Spleen (tissue), 11 donors: ENCODE results near the gene SCN2A. TPM values are rescaled to one million over a fixed set of nuclear protein-coding genes. Genes with fewer than 3 reads are reported as not detected.
A peak's percentile ranks its signal among the peaks of the same experiment; 100 is the strongest.

Experiments used
- DNase-seq: peaks from one replicate; pipeline ENCODE4 v3.0.0-alpha.2; 2020
- H3K27ac ChIP-seq, 8 donors: fragments of 200-600 bp; sonication (generic) in 7 of 8; 1 replicate in 4 of 8; 2 replicates in 4 of 8; pipeline versions ENCODE4 v1.5.0 to v1.8.0; 2016 to 2021; ENCODE audit warnings: inconsistent platforms in 4 of 8, mild to moderate bottlenecking in 4 of 8, moderate library complexity in 1 of 8
- H3K27me3 ChIP-seq, 7 donors: fragments of 200-600 bp; sonication (generic) in 6 of 7; replicated peaks in 1 of 7; 1 replicate in 4 of 7; 2 replicates in 3 of 7; pipeline versions ENCODE4 v1.5.0 to v1.8.0; 2016 to 2021; ENCODE audit warnings: inconsistent platforms in 3 of 7, mild to moderate bottlenecking in 1 of 7
- H3K36me3 ChIP-seq, 6 donors: fragments of 200-600 bp; sonication (generic) in 5 of 6; 1 replicate in 4 of 6; 2 replicates in 2 of 6; pipeline versions ENCODE4 v1.5.0 to v1.8.0; 2016 to 2021; ENCODE audit warnings: inconsistent platforms in 2 of 6
- H3K4me1 ChIP-seq, 6 donors: fragments of 200-600 bp; sonication (generic) in 5 of 6; 1 replicate in 3 of 6; 2 replicates in 3 of 6; pipeline versions ENCODE4 v1.5.0 to v1.8.0; 2016 to 2021; ENCODE audit warnings: inconsistent platforms in 3 of 6
- H3K4me3 ChIP-seq, 8 donors: fragments of 200-600 bp; sonication (generic) in 7 of 8; 1 replicate in 4 of 8; 2 replicates in 4 of 8; pipeline versions ENCODE4 v1.5.0 to v1.8.0; 2016 to 2021; ENCODE audit warnings: inconsistent platforms in 4 of 8, mild to moderate bottlenecking in 4 of 8, moderate library complexity in 2 of 8
- H3K9me3 ChIP-seq, 8 donors: fragments of 200-600 bp; sonication (generic) in 7 of 8; 1 replicate in 4 of 8; 2 replicates in 4 of 8; pipeline versions ENCODE4 v1.5.0 to v1.8.0; 2016 to 2021; ENCODE audit warnings: inconsistent platforms in 4 of 8
- POLR2A ChIP-seq, 3 donors: fragments of 450-650 bp; IDR thresholded peaks; one replicate each; pipeline ENCODE4 v1.5.1; 2017; ENCODE audit warnings: antibody characterized with exemption in 3 of 3, mild to moderate bottlenecking in 1 of 3
- POLR2AphosphoS5 ChIP-seq, 3 donors: sonication (generic); formaldehyde crosslinking; IDR thresholded peaks; one replicate each; pipeline ENCODE4 v1.5.1; 2017; ENCODE audit warnings: antibody characterized with exemption in 3 of 3
- WGBS, 5 donors: extraction: QIAGEN DNeasy Blood & Tissue Kit in 3 of 5; methylation state at CpG; one replicate each; pipeline versions ENCODE4 v1.1.5 to v1.1.7; 2013 to 2018; 5-methylcytosine and 5-hydroxymethylcytosine counted together
- intact Hi-C: fragments of 100-400 bp; cut with DNase I; formaldehyde crosslinking; loops from one replicate; pipeline ENCODE4 v1.15.0; 2023; ENCODE audit warnings: low total_unique reads
- polyA plus RNA-seq, 3 donors: library from polyadenylated mRNA; stranded (reverse); fragments of 200-250 nt; gene quantifications; one replicate each; pipeline ENCODE4 v1.2.1, GENCODE V29; 2013
- total RNA-seq, 7 donors: library from RNA; depleted of rRNA in 3 of 7; stranded (reverse); fragments of >200 nt in 3 of 7; fragmentation: NEBNext Ultra II Directional in 4 of 7; extraction: Animal tissue kit (Norgen Biotek cat#: 25700) in 4 of 7; gene quantifications; one replicate each; pipeline versions ENCODE4 v1.1.0 to v1.2.1, GENCODE V29; 2016 to 2021
- TF ChIP-seq, protein P1 (sequence below), 11 experiments: fragments of 200-600 bp in 7 of 11; fragments of 450-650 bp in 4 of 11; sonication (generic) in 4 of 11; IDR thresholded peaks in 8 of 11; conservative IDR thresholded peaks in 3 of 11; 1 replicate in 7 of 11; 2 replicates in 4 of 11; pipeline versions ENCODE4 v1.4.0 to v1.8.0; 2016 to 2021; ENCODE audit warnings: antibody characterized with exemption in 11 of 11, inconsistent platforms in 4 of 11, mild to moderate bottlenecking in 1 of 11
- donor health status: healthy with polysubstance abuse.
- donor health status: DM: no; HTN: no; CAD: no; lungs with moderate emphysema.
- donor health status: DM: no; HTN: no; CAD: no.
- donor health status: Bipolar disorder and iron deficiency.
- donor health status: healthy.
- donor health status: DM: no; HTN: no; CAD: no.
- donor health status: DM: yes; HTN: yes; CAD: no.

SCN2A gene
- total and polyA plus RNA-seq, 10 donors, result 0.14 to 1.2 (median 0.28) TPM

DNA sequence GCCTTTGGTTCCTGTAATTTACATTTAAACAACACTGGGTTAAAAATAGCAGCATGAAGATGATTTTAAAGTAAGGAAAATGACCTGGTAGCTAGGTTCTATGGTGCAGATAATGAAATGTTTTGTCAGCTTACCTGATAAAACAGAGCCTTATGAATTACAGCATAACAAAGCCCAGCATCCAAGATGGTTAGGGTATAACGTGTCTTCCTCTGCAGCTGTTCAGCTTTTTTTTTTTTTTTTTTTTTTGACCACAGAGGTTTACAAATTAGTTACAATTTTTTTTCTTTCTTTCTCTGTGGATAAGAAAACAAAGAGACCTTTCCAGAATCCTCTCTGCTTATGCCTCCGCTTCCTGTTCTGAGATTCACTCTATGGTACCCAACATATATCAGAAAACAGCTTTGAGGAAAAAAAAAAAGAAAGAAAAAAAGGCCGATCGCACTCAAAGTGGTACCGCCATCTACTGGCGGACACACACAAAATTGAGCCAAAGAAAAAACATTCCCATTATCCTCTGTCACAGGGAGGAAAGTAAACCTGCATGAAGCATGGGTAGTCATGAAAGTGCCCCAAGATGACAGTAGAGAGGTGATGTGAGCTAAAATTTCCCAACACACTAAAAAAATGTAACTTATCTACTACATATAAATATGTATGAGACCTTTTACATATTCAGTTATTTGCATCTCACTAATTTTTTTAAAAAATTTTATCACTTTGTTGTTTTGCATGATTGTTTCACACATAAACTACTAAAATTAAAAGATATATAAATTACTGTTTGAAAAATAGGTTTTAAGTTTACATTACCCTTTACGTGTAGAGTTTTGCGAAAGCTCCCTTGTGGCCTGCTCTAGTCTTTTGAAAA is 35.3 kb upstream of the SCN2A start, which contains the start of gene SCN3A:
SCN3A (minus strand) TSS at position 362 of the 871 bp plus-strand sequence. CDS start 27,656 bp downstream, outside the sequence.
- Histone ChIP-seq H3K27me3 (no peaks in the 10 kb centered on the region), H3K4me3 (peak within 1 kb of the TSS in 2 of 8 donors; percentile 1 to 45), H3K36me3 (no peaks in the 10 kb centered on the region), H3K27ac (no peak within 1 kb of the TSS), H3K9me3 (no peaks in the 10 kb centered on the region), H3K4me1 (peaks cover 0 to 16% (median 0%) of the 10 kb centered on the region in 6 donors)
- intact Hi-C loops, result no loop called here
- no peak for DNase-seq
- TF ChIP-seq POLR2A (IDR thresholded peaks at IDR 0.05), result no peak
- TF ChIP-seq, protein P1, sequence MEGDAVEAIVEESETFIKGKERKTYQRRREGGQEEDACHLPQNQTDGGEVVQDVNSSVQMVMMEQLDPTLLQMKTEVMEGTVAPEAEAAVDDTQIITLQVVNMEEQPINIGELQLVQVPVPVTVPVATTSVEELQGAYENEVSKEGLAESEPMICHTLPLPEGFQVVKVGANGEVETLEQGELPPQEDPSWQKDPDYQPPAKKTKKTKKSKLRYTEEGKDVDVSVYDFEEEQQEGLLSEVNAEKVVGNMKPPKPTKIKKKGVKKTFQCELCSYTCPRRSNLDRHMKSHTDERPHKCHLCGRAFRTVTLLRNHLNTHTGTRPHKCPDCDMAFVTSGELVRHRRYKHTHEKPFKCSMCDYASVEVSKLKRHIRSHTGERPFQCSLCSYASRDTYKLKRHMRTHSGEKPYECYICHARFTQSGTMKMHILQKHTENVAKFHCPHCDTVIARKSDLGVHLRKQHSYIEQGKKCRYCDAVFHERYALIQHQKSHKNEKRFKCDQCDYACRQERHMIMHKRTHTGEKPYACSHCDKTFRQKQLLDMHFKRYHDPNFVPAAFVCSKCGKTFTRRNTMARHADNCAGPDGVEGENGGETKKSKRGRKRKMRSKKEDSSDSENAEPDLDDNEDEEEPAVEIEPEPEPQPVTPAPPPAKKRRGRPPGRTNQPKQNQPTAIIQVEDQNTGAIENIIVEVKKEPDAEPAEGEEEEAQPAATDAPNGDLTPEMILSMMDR (IDR thresholded peaks at IDR 0.05 in 8 of 11, conservative IDR thresholded peaks at IDR 0.05 in 3 of 11), result peak in 9 of 11 experiments; percentile 17 to 61 (median 54)
- 20 to 24% (median 23%) methylated on average over 8 of the region's 8 CpGs for WGBS, 5 donors

DNA sequence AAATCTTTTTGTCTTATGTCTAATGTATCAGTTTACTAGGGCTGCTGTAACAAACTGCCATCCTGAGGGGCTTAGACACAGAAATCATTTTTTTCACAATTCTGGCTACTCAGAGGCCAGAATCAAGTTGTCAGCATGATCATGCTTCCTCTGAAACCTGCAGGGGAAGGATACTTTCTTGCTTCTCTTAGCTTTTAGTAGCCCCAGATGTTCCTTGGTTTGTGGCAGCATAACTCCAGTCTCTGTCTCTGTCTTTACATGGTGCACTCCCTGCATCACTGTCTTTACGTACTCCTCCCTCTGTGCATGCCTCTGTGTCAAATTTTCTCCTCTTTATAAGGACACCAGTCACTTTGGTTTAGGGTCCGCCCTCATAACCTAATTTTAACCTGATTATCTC is 33.3 kb upstream of the SCN2A start:
- Histone ChIP-seq H3K36me3 (no peaks in the 10 kb centered on the region), H3K4me1 (peaks cover 0 to 16% (median 0%) of the 10 kb centered on the region in 6 donors), H3K9me3 (no peaks in the 10 kb centered on the region), H3K4me3 (no peak overlapping the region), H3K27me3 (no peaks in the 10 kb centered on the region), H3K27ac (no peak overlapping the region)
- TF ChIP-seq POLR2AphosphoS5 (IDR thresholded peaks at IDR 0.05) (no peak), POLR2A (IDR thresholded peaks at IDR 0.05) (no peak)
- TF ChIP-seq, protein P1 (IDR thresholded peaks at IDR 0.05 in 8 of 11, conservative IDR thresholded peaks at IDR 0.05 in 3 of 11), result no peak
- no peak for DNase-seq
- WGBS, 5 donors, result 81 to 90% (median 83%) methylated on average over 2 of the region's 2 CpGs
- intact Hi-C loops, result no loop called here

DNA sequence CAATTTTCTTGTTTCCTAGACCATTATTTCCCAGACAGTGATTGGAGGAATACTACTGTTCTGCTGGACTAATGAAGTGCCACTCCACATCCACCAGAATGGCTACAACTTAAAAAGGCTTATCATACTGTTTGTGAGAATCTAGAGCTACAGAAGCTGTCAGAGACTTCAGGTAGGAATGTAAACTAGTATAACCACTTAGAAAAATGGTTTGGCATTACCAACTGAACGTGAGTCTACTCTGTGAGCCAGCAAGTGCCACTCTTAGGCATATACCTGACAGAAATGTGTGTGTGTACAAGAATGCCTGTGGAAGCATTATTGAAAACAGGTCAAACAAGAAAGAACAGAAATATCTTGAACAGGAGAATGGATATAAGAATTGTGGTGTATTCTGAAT is 31.1 kb upstream of the SCN2A start:
- no peak overlapping the region for H3K4me3 ChIP-seq
- H3K27ac ChIP-seq, result no peak overlapping the region
- no peaks in the 10 kb centered on the region for H3K36me3 ChIP-seq
- H3K27me3 ChIP-seq, result no peaks in the 10 kb centered on the region
- H3K9me3 ChIP-seq, result no peaks in the 10 kb centered on the region
- no peak for TF ChIP-seq POLR2AphosphoS5 (IDR thresholded peaks at IDR 0.05)
- TF ChIP-seq POLR2A (IDR thresholded peaks at IDR 0.05), result no peak
- TF ChIP-seq, protein P1 (IDR thresholded peaks at IDR 0.05 in 8 of 11, conservative IDR thresholded peaks at IDR 0.05 in 3 of 11), result no peak
- 58 to 85% (median 64%) methylated on average over 1 of the region's 1 CpG for WGBS, 5 donors
- DNase-seq, result no peak
- intact Hi-C loops, result no loop called here
- peaks cover 0 to 5% (median 0%) of the 10 kb centered on the region in 6 donors for H3K4me1 ChIP-seq

DNA sequence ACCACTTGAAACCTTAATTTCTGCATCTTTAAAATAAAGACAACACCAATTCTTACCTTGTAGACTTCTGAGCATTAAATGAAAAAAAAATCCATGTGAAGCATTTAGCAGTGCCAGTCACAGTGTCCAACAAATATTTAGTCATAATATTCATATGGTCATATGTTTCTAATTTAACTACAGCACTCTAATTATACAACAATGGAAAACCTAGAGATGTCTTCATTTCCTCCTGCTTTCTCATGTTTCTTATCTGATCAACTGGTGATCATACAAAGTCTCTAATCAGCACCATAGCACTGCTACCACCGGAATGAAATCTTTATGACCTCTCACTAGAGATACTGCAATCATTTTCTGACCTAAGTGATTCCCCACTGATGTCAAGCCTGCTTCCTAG is 25.1 kb upstream of the SCN2A start:
- Histone ChIP-seq H3K4me3 (no peak overlapping the region), H3K27ac (no peak overlapping the region), H3K27me3 (no peaks in the 10 kb centered on the region), H3K9me3 (no peaks in the 10 kb centered on the region), H3K36me3 (no peaks in the 10 kb centered on the region), H3K4me1 (no peaks in the 10 kb centered on the region)
- TF ChIP-seq POLR2AphosphoS5 (IDR thresholded peaks at IDR 0.05) (no peak), POLR2A (IDR thresholded peaks at IDR 0.05) (no peak)
- TF ChIP-seq, protein P1 (IDR thresholded peaks at IDR 0.05 in 8 of 11, conservative IDR thresholded peaks at IDR 0.05 in 3 of 11), result no peak
- DNase-seq, result no peak
- intact Hi-C loops, result no loop called here
- WGBS, 5 donors, result 59 to 74% (median 69%) methylated on average over 1 of the region's 1 CpG
